Measurements from ENCODE around the gene OR8S1. TPM values are rescaled to one million over a fixed set of nuclear protein-coding genes. Genes with fewer than 3 reads are reported as not detected.
"Not testable (repeated sequence)": the region's sequence is repeated elsewhere in the genome, so short reads cannot be mapped to it uniquely, and the experiment has no call there.

Gene OR8S1
- total RNA-seq, 1 experiment from 2014 or later, result not detected

- no peak for DNase-seq (ENCODE audit: low read depth, low spot score)
- intact Hi-C loops (cut with micrococcal nuclease), result no loop called here
- Histone ChIP-seq H3K27ac (ENCODE audit: low read depth, low read length) (no peak overlapping the region), H3K4me1 (ENCODE audit: control insufficient read depth in 1 of 2, insufficient read depth in 2 of 2, low read length in 2 of 2) (no peaks in the 10 kb centered on the region), H2AFZ (ENCODE audit: low read depth, low read length, poor library complexity, severe bottlenecking) (no peak overlapping the region), H3K9me3 (ENCODE audit: control insufficient read depth in 1 of 2, insufficient read depth in 1 of 2, low read depth in 1 of 2, low read length in 2 of 2) (no peaks in the 10 kb centered on the region), H3K9me2 (ENCODE audit: insufficient read depth) (no peaks in the 10 kb centered on the region), H3K79me2 (ENCODE audit: insufficient read depth, low read length) (no peaks in the 10 kb centered on the region), H3K36me3 (ENCODE audit: control insufficient read depth in 1 of 2, insufficient read depth in 2 of 2, low read length in 2 of 2) (no peaks in the 10 kb centered on the region), H3K4me2 (ENCODE audit: low read length) (no peak overlapping the region), H3K4me3 (replicated peaks in 1 of 2; ENCODE audit: low read depth in 1 of 2, low read length in 2 of 2) (no peak overlapping the region), H3K9ac (ENCODE audit: low read length) (no peak overlapping the region), H3K27me3 (ENCODE audit: insufficient read depth, low read length) (no peaks in the 10 kb centered on the region), H4K20me1 (ENCODE audit: insufficient read depth) (no peaks in the 10 kb centered on the region)
- no TSS peak for BruUV-seq (replicated peaks)
- ChIA-PET POLR2A (no interaction called here), RAD21 (ENCODE audit: low non-redundant PET in 1 of 2, low total read pairs in 2 of 2, uncharacterized antibody in 2 of 2, unreplicated experiment in 2 of 2) (no interaction called here), CTCF (no interaction called here)
- TF ChIP-seq CBX3 (IDR thresholded peaks at IDR 0.05; ENCODE audit: low read depth) (no peak), SIN3A (IDR thresholded peaks at IDR 0.05; ENCODE audit: low read depth) (no peak), MAX (IDR thresholded peaks at IDR 0.05) (no peak)
- ATAC-seq, result no peak
Measured at GRCh38 chr12:48514728-48515127, 10.7 kb upstream of the OR8S1 start.

- CTCF ChIA-PET; H4K20me1 ChIP-seq (ENCODE audit: insufficient read depth); H3K4me3 ChIP-seq (replicated peaks in 1 of 2; ENCODE audit: low read depth in 1 of 2, low read length in 2 of 2); H2AFZ ChIP-seq (ENCODE audit: low read depth, low read length, poor library complexity, severe bottlenecking); H3K36me3 ChIP-seq (ENCODE audit: control insufficient read depth in 1 of 2, insufficient read depth in 2 of 2, low read length in 2 of 2); H3K79me2 ChIP-seq (ENCODE audit: insufficient read depth, low read length); H3K9me3 ChIP-seq (ENCODE audit: control insufficient read depth in 1 of 2, insufficient read depth in 1 of 2, low read depth in 1 of 2, low read length in 2 of 2); DNase-seq (ENCODE audit: low read depth, low spot score); H3K4me2 ChIP-seq (ENCODE audit: low read length); H3K4me1 ChIP-seq (ENCODE audit: control insufficient read depth in 1 of 2, insufficient read depth in 2 of 2, low read length in 2 of 2); H3K27ac ChIP-seq (ENCODE audit: low read depth, low read length); intact Hi-C loops (cut with micrococcal nuclease); POLR2A ChIA-PET; H3K9ac ChIP-seq (ENCODE audit: low read length); RAD21 ChIA-PET (ENCODE audit: low non-redundant PET in 1 of 2, low total read pairs in 2 of 2, uncharacterized antibody in 2 of 2, unreplicated experiment in 2 of 2); ATAC-seq; BruUV-seq (replicated peaks); H3K9me2 ChIP-seq (ENCODE audit: insufficient read depth); H3K27me3 ChIP-seq (ENCODE audit: insufficient read depth, low read length): not testable (repeated sequence)
Measured at GRCh38 chr12:48520381-48520780, 5.1 kb upstream of the OR8S1 start.

Measured in HCT116 (cell line).